Measurements from ENCODE around the gene CTNNA2.
A peak's percentile ranks its signal among the peaks of the same experiment; 100 is the strongest.

Gene CTNNA2

GRCh38 chr2:80300954-80301353, 788.1 kb downstream of the CTNNA2 start:
- Histone ChIP-seq H3K9me3 (ENCODE audit: control insufficient read depth, low read depth, low read length) (no peaks in the 10 kb centered on the region), H3K36me3 (ENCODE audit: control insufficient read depth, low read depth, low read length) (no peaks in the 10 kb centered on the region), H3K9ac (ENCODE audit: low read length) (no peak overlapping the region), H3K4me1 (ENCODE audit: control insufficient read depth, low read depth, low read length) (peaks cover 47% of the 10 kb centered on the region), H3K27me3 (ENCODE audit: control insufficient read depth, insufficient read depth, low read length) (peaks cover 72% of the 10 kb centered on the region), H3K4me3 (ENCODE audit: low read length) (peak overlapping the region; percentile 28), H3K27ac (ENCODE audit: low read length) (no peak overlapping the region)

DNA sequence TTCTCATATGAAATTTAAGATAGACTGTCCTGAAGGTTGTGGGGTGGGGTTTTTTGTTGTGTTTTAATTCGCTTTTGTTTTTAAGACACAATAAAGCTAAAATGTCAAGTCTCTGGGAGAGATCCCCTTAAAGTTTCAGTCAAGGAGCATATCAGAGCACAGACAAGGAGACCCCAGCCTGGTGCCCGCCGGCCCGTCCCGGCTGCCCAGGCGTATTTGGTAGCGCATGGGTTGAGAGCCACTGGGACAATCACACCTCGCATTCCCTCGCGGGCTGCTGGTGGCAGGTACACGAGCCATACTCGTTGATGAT, 789.1 kb downstream of the CTNNA2 start:
- H3K27me3 ChIP-seq (ENCODE audit: control insufficient read depth, insufficient read depth, low read length), result peaks cover 81% of the 10 kb centered on the region

GRCh38 chr2:80302314-80303005, 789.6 kb downstream of the CTNNA2 start:
- Histone ChIP-seq H3K9ac (ENCODE audit: low read length) (no peak overlapping the region), H3K36me3 (ENCODE audit: control insufficient read depth, low read depth, low read length) (no peaks in the 10 kb centered on the region), H3K27me3 (ENCODE audit: control insufficient read depth, insufficient read depth, low read length) (peaks cover 86% of the 10 kb centered on the region), H3K27ac (ENCODE audit: low read length) (no peak overlapping the region), H3K9me3 (ENCODE audit: control insufficient read depth, low read depth, low read length) (no peaks in the 10 kb centered on the region), H3K4me1 (ENCODE audit: control insufficient read depth, low read depth, low read length) (peaks cover 50% of the 10 kb centered on the region), H3K4me3 (ENCODE audit: low read length) (peak overlapping the region; percentile 59)

More for the DNA sequence above, 789.1 kb downstream of the CTNNA2 start:
- Histone ChIP-seq H3K27ac (ENCODE audit: low read length) (no peak overlapping the region), H3K36me3 (ENCODE audit: control insufficient read depth, low read depth, low read length) (no peaks in the 10 kb centered on the region), H3K9ac (ENCODE audit: low read length) (no peak overlapping the region), H3K4me3 (ENCODE audit: low read length) (peak overlapping the region; percentile 59), H3K9me3 (ENCODE audit: control insufficient read depth, low read depth, low read length) (no peaks in the 10 kb centered on the region), H3K4me1 (ENCODE audit: control insufficient read depth, low read depth, low read length) (peaks cover 50% of the 10 kb centered on the region)

DNA sequence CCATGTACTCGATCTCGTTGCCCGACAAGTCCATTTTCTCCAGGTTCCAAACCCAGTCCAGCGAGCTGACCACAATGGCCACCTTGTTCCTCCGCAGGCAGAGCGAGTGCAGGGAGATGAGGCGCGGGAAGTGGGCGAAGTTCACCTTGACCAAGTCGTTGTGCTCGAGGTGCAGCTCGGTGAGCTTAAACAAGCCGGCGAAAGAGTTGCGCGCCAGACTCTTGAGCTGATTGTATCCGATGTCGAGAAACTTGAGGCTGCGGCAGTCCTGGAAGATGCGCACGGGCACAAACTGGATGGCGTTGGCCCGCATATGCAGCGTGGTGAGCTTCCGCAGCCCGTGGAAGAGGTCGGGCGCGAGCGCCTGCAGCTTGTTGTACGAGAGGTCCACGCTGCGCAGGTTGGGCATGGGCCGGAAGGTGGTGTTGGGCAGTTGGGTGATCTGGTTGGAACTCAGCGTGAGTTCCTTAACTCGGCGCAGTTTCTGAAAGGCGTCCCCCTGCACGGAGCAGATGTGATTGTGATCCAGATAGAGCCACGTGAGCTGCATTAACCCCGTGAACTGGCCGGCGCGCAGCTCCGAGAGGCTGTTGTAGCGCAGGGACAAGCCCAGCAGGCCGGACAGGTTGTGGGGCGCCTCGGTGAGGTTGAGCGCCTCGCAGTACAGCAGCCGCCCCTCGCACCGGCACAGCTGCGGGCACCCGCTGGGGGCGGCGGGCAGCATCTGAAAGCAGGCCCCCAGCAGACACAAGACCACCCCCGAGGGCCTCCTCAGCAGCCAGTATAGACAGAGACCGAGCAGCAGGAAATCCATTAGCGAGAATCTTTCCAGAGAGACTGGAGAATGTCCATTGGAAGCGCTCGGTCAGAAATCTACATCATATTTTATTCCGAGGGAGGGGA, 790.4 kb downstream of the CTNNA2 start:
- Histone ChIP-seq H3K4me3 (ENCODE audit: low read length) (peak overlapping the region; percentile 59), H3K27me3 (ENCODE audit: control insufficient read depth, insufficient read depth, low read length) (peaks cover 91% of the 10 kb centered on the region), H3K4me1 (ENCODE audit: control insufficient read depth, low read depth, low read length) (peaks cover 48% of the 10 kb centered on the region), H3K27ac (ENCODE audit: low read length) (no peak overlapping the region), H3K36me3 (ENCODE audit: control insufficient read depth, low read depth, low read length) (no peaks in the 10 kb centered on the region), H3K9ac (ENCODE audit: low read length) (no peak overlapping the region), H3K9me3 (ENCODE audit: control insufficient read depth, low read depth, low read length) (no peaks in the 10 kb centered on the region)

- Histone ChIP-seq H3K9me3 (ENCODE audit: control insufficient read depth, low read depth, low read length) (no peaks in the 10 kb centered on the region), H3K27ac (ENCODE audit: low read length) (no peak within 1 kb of the TSS), H3K36me3 (ENCODE audit: control insufficient read depth, low read depth, low read length) (no peaks in the 10 kb centered on the region), H3K9ac (ENCODE audit: low read length) (no peak within 1 kb of the TSS), H3K4me3 (ENCODE audit: low read length) (peak within 1 kb of the TSS; percentile 59), H3K27me3 (ENCODE audit: control insufficient read depth, insufficient read depth, low read length) (peaks cover 86% of the 10 kb centered on the region), H3K4me1 (ENCODE audit: control insufficient read depth, low read depth, low read length) (peaks cover 39% of the 10 kb centered on the region)
Measured at GRCh38 chr2:80303909-80304837, 791.3 kb downstream of the CTNNA2 start, which contains the start of gene LRRTM1. Gene LRRTM1 (minus strand): TSS chr2:80304752. CDS start chr2:80303819, 933 bp downstream.

GRCh38 chr2:80311304-80311703, 798.5 kb downstream of the CTNNA2 start:
- Histone ChIP-seq H3K27ac (ENCODE audit: low read length) (no peak overlapping the region), H3K36me3 (ENCODE audit: control insufficient read depth, low read depth, low read length) (no peaks in the 10 kb centered on the region), H3K4me1 (ENCODE audit: control insufficient read depth, low read depth, low read length) (peaks cover 4% of the 10 kb centered on the region), H3K4me3 (ENCODE audit: low read length) (no peak overlapping the region), H3K9me3 (ENCODE audit: control insufficient read depth, low read depth, low read length) (no peaks in the 10 kb centered on the region), H3K9ac (ENCODE audit: low read length) (no peak overlapping the region), H3K27me3 (ENCODE audit: control insufficient read depth, insufficient read depth, low read length) (peaks cover 16% of the 10 kb centered on the region)

DNA sequence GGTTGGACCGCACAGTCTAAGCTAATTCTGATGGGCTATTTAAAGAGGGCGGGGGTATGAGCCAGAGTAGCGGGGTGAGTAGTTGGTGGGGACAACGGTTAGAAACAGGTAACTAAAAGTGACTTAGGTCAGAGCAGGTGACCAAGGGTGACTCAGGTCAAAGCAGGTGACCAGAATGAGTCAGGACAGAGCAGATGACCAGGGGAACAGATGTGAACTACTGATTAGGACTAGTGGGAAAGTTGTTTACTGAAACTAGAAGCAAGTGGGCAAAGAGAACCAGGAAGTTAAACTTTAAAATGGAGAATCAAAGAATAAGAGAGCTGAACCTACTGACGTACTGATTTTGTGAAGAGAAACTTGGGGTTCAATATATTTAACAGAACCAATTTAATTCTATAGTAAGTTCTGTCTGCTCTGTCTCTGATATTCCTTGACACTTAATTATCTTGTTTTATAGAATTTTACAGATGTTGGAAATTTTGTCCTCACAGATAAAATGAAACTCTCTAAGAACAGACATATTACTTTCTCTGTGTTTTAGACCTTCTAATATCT, 799.5 kb downstream of the CTNNA2 start:
- no peak overlapping the region for H3K9ac ChIP-seq (ENCODE audit: low read length)
- H3K4me1 ChIP-seq (ENCODE audit: control insufficient read depth, low read depth, low read length), result no peaks in the 10 kb centered on the region
- no peaks in the 10 kb centered on the region for H3K9me3 ChIP-seq (ENCODE audit: control insufficient read depth, low read depth, low read length)
- no peaks in the 10 kb centered on the region for H3K36me3 ChIP-seq (ENCODE audit: control insufficient read depth, low read depth, low read length)
- no peak overlapping the region for H3K4me3 ChIP-seq (ENCODE audit: low read length)
- peaks cover 6% of the 10 kb centered on the region for H3K27me3 ChIP-seq (ENCODE audit: control insufficient read depth, insufficient read depth, low read length)
- H3K27ac ChIP-seq (ENCODE audit: low read length), result no peak overlapping the region

- Histone ChIP-seq H3K36me3 (ENCODE audit: control insufficient read depth, low read depth, low read length) (no peaks in the 10 kb centered on the region), H3K4me1 (ENCODE audit: control insufficient read depth, low read depth, low read length) (peaks cover 41% of the 10 kb centered on the region), H3K9ac (ENCODE audit: low read length) (no peak overlapping the region), H3K27ac (ENCODE audit: low read length) (no peak overlapping the region), H3K27me3 (ENCODE audit: control insufficient read depth, insufficient read depth, low read length) (peaks cover 38% of the 10 kb centered on the region), H3K4me3 (ENCODE audit: low read length) (peak overlapping the region; percentile 42), H3K9me3 (ENCODE audit: control insufficient read depth, low read depth, low read length) (no peaks in the 10 kb centered on the region)
Measured at GRCh38 chr2:80322311-80322920, 809.6 kb downstream of the CTNNA2 start.

DNA sequence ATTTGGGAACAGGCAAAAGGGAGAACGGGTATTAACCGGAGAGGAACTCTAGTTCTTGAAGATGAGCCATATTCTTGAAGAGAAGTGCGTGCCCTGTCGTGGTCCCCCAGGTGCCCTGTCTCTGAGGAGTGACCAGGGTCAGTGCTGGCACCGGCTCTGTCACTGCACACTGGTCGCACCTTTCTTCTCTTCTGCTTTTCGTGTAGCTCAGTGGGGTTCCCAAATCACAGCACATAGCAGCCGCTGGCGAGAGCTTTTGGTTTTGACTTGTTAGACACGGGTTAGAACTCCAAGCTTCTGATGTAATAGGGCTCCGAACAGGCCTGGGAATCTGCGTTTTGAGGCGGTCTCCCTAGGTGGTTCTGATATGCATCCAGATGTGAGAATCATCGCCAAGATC, 810.1 kb downstream of the CTNNA2 start:
- Histone ChIP-seq H3K27ac (ENCODE audit: low read length) (no peak overlapping the region), H3K4me3 (ENCODE audit: low read length) (peak overlapping the region; percentile 36)

DNA sequence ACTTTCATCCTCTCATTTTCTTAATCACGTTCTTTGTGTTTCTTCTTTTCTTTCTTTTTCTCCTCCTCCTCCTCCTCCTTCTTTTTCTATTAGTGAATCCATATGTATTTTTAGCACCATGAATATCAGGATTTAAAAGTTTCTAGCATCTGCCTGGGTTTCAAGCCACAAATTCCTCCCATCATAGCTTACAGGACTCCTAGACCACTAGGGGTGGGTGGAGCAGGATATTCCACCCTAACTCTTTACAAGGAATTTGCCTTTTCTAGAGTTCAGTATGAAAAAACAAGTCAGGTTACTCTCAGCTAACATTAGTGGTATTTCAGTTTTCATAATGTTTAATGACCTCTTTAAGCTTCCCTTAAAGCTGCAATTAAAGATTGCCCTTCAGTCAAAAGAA, 810.8 kb downstream of the CTNNA2 start:
- H3K9ac ChIP-seq (ENCODE audit: low read length), result no peak overlapping the region
- H3K27me3 ChIP-seq (ENCODE audit: control insufficient read depth, insufficient read depth, low read length), result peaks cover 38% of the 10 kb centered on the region
- peaks cover 41% of the 10 kb centered on the region for H3K4me1 ChIP-seq (ENCODE audit: control insufficient read depth, low read depth, low read length)
- H3K4me3 ChIP-seq (ENCODE audit: low read length), result no peak overlapping the region
- no peak overlapping the region for H3K27ac ChIP-seq (ENCODE audit: low read length)
- no peaks in the 10 kb centered on the region for H3K36me3 ChIP-seq (ENCODE audit: control insufficient read depth, low read depth, low read length)
- no peaks in the 10 kb centered on the region for H3K9me3 ChIP-seq (ENCODE audit: control insufficient read depth, low read depth, low read length)

More for the DNA sequence above, 810.1 kb downstream of the CTNNA2 start:
- H3K4me1 ChIP-seq (ENCODE audit: control insufficient read depth, low read depth, low read length), result peaks cover 41% of the 10 kb centered on the region
- no peaks in the 10 kb centered on the region for H3K9me3 ChIP-seq (ENCODE audit: control insufficient read depth, low read depth, low read length)
- no peaks in the 10 kb centered on the region for H3K36me3 ChIP-seq (ENCODE audit: control insufficient read depth, low read depth, low read length)
- H3K9ac ChIP-seq (ENCODE audit: low read length), result no peak overlapping the region
- H3K27me3 ChIP-seq (ENCODE audit: control insufficient read depth, insufficient read depth, low read length), result peaks cover 38% of the 10 kb centered on the region
